ENCODE data around the gene KRTCAP2. TPM values are rescaled to one million over a fixed set of nuclear protein-coding genes. Genes with fewer than 3 reads are reported as not detected.
A peak's percentile ranks its signal among the peaks of the same experiment; 100 is the strongest.

Gene KRTCAP2
- total RNA-seq, 4 donors from 2014 or later: 70.8 to 122 (median 73.8) TPM

- Histone ChIP-seq H3K4me3 (no peak overlapping the region), H3K27ac (no peak overlapping the region), H3K36me3 (no peaks in the 10 kb centered on the region), H3K9me3 (no peaks in the 10 kb centered on the region), H3K27me3 (no peaks in the 10 kb centered on the region), H3K4me1 (peaks cover 0 to 3% (median 0%) of the 10 kb centered on the region in 3 donors)
- TF ChIP-seq POLR2A (IDR thresholded peaks at IDR 0.05) (no peak), CTCF (IDR thresholded peaks at IDR 0.05) (peak in 1 of 6 experiments; percentile 7)
- WGBS, 2 donors: 79% methylated on average over 3 of the region's 3 CpGs
- intact Hi-C loops (cut with DNase I): no loop called here
- DNase-seq: no peak
Observed at GRCh38 chr1:155145491-155145890, 27.6 kb downstream of the KRTCAP2 start.

GRCh38 chr1:155141749-155142148 is 31.4 kb downstream of the KRTCAP2 start:
- no peak overlapping the region for H3K27ac ChIP-seq
- intact Hi-C loops (cut with DNase I): no loop called here
- 85 to 88% methylated on average over 7 of the region's 7 CpGs for WGBS, 2 donors
- no peak overlapping the region for H3K4me3 ChIP-seq
- TF ChIP-seq POLR2A (IDR thresholded peaks at IDR 0.05) (no peak), CTCF (IDR thresholded peaks at IDR 0.05) (no peak)
- H3K27me3 ChIP-seq: no peaks in the 10 kb centered on the region
- H3K4me1 ChIP-seq: peaks cover 7 to 37% (median 17%) of the 10 kb centered on the region in 3 donors
- H3K36me3 ChIP-seq: peaks cover 0 to 15% (median 0%) of the 10 kb centered on the region in 3 donors
- H3K9me3 ChIP-seq: no peaks in the 10 kb centered on the region
- DNase-seq: no peak

GRCh38 chr1:155140630-155140953 is 32.5 kb downstream of the KRTCAP2 start:
- H3K4me3 ChIP-seq: peak overlapping the region; percentile 61 to 91 (median 82)
- H3K4me1 ChIP-seq: peaks cover 8 to 46% (median 19%) of the 10 kb centered on the region in 3 donors
- WGBS, 2 donors: 6 to 7% methylated on average over 5 to 7 of the region's 11 CpGs
- H3K27ac ChIP-seq: peak overlapping the region; percentile 87 to 95 (median 92)
- TF ChIP-seq POLR2A (IDR thresholded peaks at IDR 0.05): peak in 1 of 4 donors; percentile 3
- TF ChIP-seq CTCF (IDR thresholded peaks at IDR 0.05): peak in 1 of 6 experiments; percentile 20
- no peak for DNase-seq
- H3K9me3 ChIP-seq: no peaks in the 10 kb centered on the region
- intact Hi-C loops (cut with DNase I): no loop called here
- H3K36me3 ChIP-seq: peaks cover 0 to 15% (median 0%) of the 10 kb centered on the region in 3 donors
- H3K27me3 ChIP-seq: no peaks in the 10 kb centered on the region

GRCh38 chr1:155139895-155140629 is 33.0 kb downstream of the KRTCAP2 start, which contains the start of gene DPM3:
DPM3 (minus strand) TSS chr1:155140531; CDS start chr1:155140240, 291 bp downstream.
- 1 to 2% methylated on average over 27 to 30 of the region's 42 CpGs for WGBS, 2 donors
- intact Hi-C loops (cut with DNase I): no loop called here
- H3K27ac ChIP-seq: peak within 1 kb of the TSS; percentile 87 to 95 (median 92)
- peaks cover 8 to 51% (median 19%) of the 10 kb centered on the region in 3 donors for H3K4me1 ChIP-seq
- peak; percentile 65 for DNase-seq
- no peaks in the 10 kb centered on the region for H3K9me3 ChIP-seq
- peaks cover 0 to 15% (median 0%) of the 10 kb centered on the region in 3 donors for H3K36me3 ChIP-seq
- no peaks in the 10 kb centered on the region for H3K27me3 ChIP-seq
- peak within 1 kb of the TSS; percentile 61 to 91 (median 82) for H3K4me3 ChIP-seq
- peak in 1 of 6 experiments; percentile 9 for TF ChIP-seq CTCF (IDR thresholded peaks at IDR 0.05)
- TF ChIP-seq POLR2A (IDR thresholded peaks at IDR 0.05): peak in 3 of 4 donors; percentile 59 to 76 (median 65)

Measured in esophagus squamous epithelium (tissue), 5 donors.